ENCODE measurements around the gene SH3PXD2B.

DNA sequence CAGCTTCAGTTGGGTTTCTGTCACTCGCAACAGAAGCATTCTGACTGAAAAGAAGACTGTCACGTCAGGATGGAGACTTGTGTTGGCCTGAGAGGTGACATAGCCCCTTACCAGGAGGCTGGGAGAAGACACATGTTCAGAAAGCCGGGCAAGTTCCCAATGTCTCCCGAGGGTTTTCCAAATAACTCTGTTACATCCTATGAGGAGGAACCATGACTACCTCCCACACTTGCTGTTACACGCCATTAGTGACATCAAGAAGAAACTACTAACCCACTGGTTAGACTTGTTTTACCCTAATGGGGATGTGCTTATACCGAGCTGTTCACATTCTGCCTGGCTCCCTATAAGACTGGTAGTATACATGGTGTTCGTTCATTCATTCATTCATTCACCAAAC is 33.3 kb downstream of the SH3PXD2B start:
- no peak for TF ChIP-seq ZNF468 (CRISPR knock-in tag; IDR thresholded peaks at IDR 0.05)
- TF ChIP-seq, protein P1, sequence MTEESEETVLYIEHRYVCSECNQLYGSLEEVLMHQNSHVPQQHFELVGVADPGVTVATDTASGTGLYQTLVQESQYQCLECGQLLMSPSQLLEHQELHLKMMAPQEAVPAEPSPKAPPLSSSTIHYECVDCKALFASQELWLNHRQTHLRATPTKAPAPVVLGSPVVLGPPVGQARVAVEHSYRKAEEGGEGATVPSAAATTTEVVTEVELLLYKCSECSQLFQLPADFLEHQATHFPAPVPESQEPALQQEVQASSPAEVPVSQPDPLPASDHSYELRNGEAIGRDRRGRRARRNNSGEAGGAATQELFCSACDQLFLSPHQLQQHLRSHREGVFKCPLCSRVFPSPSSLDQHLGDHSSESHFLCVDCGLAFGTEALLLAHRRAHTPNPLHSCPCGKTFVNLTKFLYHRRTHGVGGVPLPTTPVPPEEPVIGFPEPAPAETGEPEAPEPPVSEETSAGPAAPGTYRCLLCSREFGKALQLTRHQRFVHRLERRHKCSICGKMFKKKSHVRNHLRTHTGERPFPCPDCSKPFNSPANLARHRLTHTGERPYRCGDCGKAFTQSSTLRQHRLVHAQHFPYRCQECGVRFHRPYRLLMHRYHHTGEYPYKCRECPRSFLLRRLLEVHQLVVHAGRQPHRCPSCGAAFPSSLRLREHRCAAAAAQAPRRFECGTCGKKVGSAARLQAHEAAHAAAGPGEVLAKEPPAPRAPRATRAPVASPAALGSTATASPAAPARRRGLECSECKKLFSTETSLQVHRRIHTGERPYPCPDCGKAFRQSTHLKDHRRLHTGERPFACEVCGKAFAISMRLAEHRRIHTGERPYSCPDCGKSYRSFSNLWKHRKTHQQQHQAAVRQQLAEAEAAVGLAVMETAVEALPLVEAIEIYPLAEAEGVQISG (CRISPR knock-in tag; IDR thresholded peaks at IDR 0.05) = no peak
- TF ChIP-seq, protein P2, sequence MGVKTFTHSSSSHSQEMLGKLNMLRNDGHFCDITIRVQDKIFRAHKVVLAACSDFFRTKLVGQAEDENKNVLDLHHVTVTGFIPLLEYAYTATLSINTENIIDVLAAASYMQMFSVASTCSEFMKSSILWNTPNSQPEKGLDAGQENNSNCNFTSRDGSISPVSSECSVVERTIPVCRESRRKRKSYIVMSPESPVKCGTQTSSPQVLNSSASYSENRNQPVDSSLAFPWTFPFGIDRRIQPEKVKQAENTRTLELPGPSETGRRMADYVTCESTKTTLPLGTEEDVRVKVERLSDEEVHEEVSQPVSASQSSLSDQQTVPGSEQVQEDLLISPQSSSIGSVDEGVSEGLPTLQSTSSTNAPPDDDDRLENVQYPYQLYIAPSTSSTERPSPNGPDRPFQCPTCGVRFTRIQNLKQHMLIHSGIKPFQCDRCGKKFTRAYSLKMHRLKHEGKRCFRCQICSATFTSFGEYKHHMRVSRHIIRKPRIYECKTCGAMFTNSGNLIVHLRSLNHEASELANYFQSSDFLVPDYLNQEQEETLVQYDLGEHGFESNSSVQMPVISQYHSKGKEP (CRISPR knock-in tag; IDR thresholded peaks at IDR 0.05) = no peak
- TF ChIP-seq TAF1 (CRISPR knock-in tag; IDR thresholded peaks at IDR 0.05) = no peak
- TF ChIP-seq EZH2 (conservative IDR thresholded peaks at IDR 0.05; ENCODE audit: low read depth, low read length) = no peak
- no peak for TF ChIP-seq POLR2A (IDR thresholded peaks at IDR 0.05; ENCODE audit: insufficient read depth in 1 of 2, low read depth in 2 of 2, low read length in 2 of 2)
- TF ChIP-seq WIZ (CRISPR knock-in tag; IDR thresholded peaks at IDR 0.05) = no peak
- no peak for TF ChIP-seq EP300 (IDR thresholded peaks at IDR 0.05; ENCODE audit: low read depth in 2 of 2, low read length in 2 of 2)
- TF ChIP-seq EP300 (CRISPR knock-in tag; IDR thresholded peaks at IDR 0.05; ENCODE audit: borderline replicate concordance) = no peak
- no peak for TF ChIP-seq NKX3-1 (CRISPR knock-in tag; IDR thresholded peaks at IDR 0.05)
